ENCODE measurements around the gene NMT1.
A peak's percentile ranks its signal among the peaks of the same experiment; 100 is the strongest.

Gene NMT1

GRCh38 chr17:45060797-45061605, at the start of gene NMT1:
TSS of gene NMT1 (plus strand) at chr17:45061317. CDS start at chr17:45061330, 13 bp downstream.
- DNase-seq (ENCODE audit: low spot score): peak; percentile 98

GRCh38 chr17:45011767-45012166, 49.4 kb upstream of the NMT1 start:
- no peak for DNase-seq (ENCODE audit: low spot score)

- no peak for DNase-seq (ENCODE audit: low spot score)
Measured at GRCh38 chr17:45013021-45013997, 47.8 kb upstream of the NMT1 start.

- DNase-seq (ENCODE audit: low spot score): no peak
Measured at GRCh38 chr17:45016237-45016636, 44.9 kb upstream of the NMT1 start.

- DNase-seq (ENCODE audit: low spot score): no peak
Measured at GRCh38 chr17:45016823-45017222, 44.3 kb upstream of the NMT1 start.

- DNase-seq (ENCODE audit: low spot score): no peak
Measured at GRCh38 chr17:45018514-45018847, 42.6 kb upstream of the NMT1 start.

GRCh38 chr17:45018848-45019711, 42.0 kb upstream of the NMT1 start:
- peak; percentile 73 for DNase-seq (ENCODE audit: low spot score)

GRCh38 chr17:45020354-45021138, 40.6 kb upstream of the NMT1 start:
- DNase-seq (ENCODE audit: low spot score): no peak

GRCh38 chr17:45021607-45022287, 39.4 kb upstream of the NMT1 start:
- DNase-seq (ENCODE audit: low spot score): peak; percentile 80

- no peak for DNase-seq (ENCODE audit: low spot score)
Measured at GRCh38 chr17:45022288-45022648, 38.8 kb upstream of the NMT1 start.

- no peak for DNase-seq (ENCODE audit: low spot score)
Measured at GRCh38 chr17:45022655-45023339, 38.3 kb upstream of the NMT1 start.

GRCh38 chr17:45029096-45029495, 32.0 kb upstream of the NMT1 start:
- DNase-seq (ENCODE audit: low spot score): no peak

- DNase-seq (ENCODE audit: low spot score): peak; percentile 38
Measured at GRCh38 chr17:45029758-45030423, 31.2 kb upstream of the NMT1 start.

GRCh38 chr17:45030733-45031132, 30.4 kb upstream of the NMT1 start:
- DNase-seq (ENCODE audit: low spot score): no peak

- no peak for DNase-seq (ENCODE audit: low spot score)
Measured at GRCh38 chr17:45031231-45032173, 29.6 kb upstream of the NMT1 start.

- DNase-seq (ENCODE audit: low spot score): no peak
Measured at GRCh38 chr17:45032174-45032541, 29.0 kb upstream of the NMT1 start.

- DNase-seq (ENCODE audit: low spot score): no peak
Measured at GRCh38 chr17:45034599-45034998, 26.5 kb upstream of the NMT1 start.

- no peak for DNase-seq (ENCODE audit: low spot score)
Measured at GRCh38 chr17:45035848-45036247, 25.3 kb upstream of the NMT1 start.
